ENCODE data around the gene HSCB.

GRCh38 chr22:28799606-28800307 is 57.9 kb downstream of the HSCB start:
- TF ChIP-seq POLR2A (IDR thresholded peaks at IDR 0.05) (no peak), CTCF (IDR thresholded peaks at IDR 0.05) (no peak)

Measured in Peyer's patch (tissue), 4 donors.